Dermis blood vessel endothelial cell (primary cell): ENCODE results near the gene RFTN1. TPM values are rescaled to one million over a fixed set of nuclear protein-coding genes. Genes with fewer than 3 reads are reported as not detected.

Source experiments
- DNase-seq: peaks from one replicate; pipeline ENCODE4 v3.0.0; 2010
- total RNA-seq: library from RNA; depleted of rRNA; stranded (reverse); fragments of >200 nt; gene quantifications from 2 replicates; pipeline ENCODE4 v1.2.3, GENCODE V29; 2014

The RFTN1 gene
- total RNA-seq, 1 donor from 2014 or later: 47.8 TPM

GRCh38 chr3:16350597-16351318 is 162.7 kb downstream of the RFTN1 start:
- DNase-seq: no peak

GRCh38 chr3:16349986-16350596 is 163.4 kb downstream of the RFTN1 start:
- peak; percentile 11 for DNase-seq

GRCh38 chr3:16347548-16347947 is 166.0 kb downstream of the RFTN1 start:
- no peak for DNase-seq

GRCh38 chr3:16346413-16347081 is 167.0 kb downstream of the RFTN1 start:
- DNase-seq: no peak

- DNase-seq: no peak
These were observed 170.4 kb downstream of the RFTN1 start for GRCh38 chr3:16343101-16343500.

GRCh38 chr3:16338999-16339398 is 174.5 kb downstream of the RFTN1 start:
- peak; percentile 53 for DNase-seq

- DNase-seq: no peak
These were observed 175.5 kb downstream of the RFTN1 start for GRCh38 chr3:16337856-16338540.

- DNase-seq: no peak
These were observed 176.7 kb downstream of the RFTN1 start for GRCh38 chr3:16336825-16337224.

- DNase-seq: no peak
These were observed 177.5 kb downstream of the RFTN1 start for GRCh38 chr3:16335772-16336645.

- DNase-seq: no peak
These were observed 178.2 kb downstream of the RFTN1 start for GRCh38 chr3:16335333-16335732.

GRCh38 chr3:16334909-16335308 is 178.6 kb downstream of the RFTN1 start:
- peak; percentile 51 for DNase-seq

GRCh38 chr3:16332904-16333426 is 180.5 kb downstream of the RFTN1 start:
- no peak for DNase-seq

GRCh38 chr3:16331319-16331883 is 182.1 kb downstream of the RFTN1 start:
- no peak for DNase-seq

GRCh38 chr3:16330351-16330750 is 183.1 kb downstream of the RFTN1 start:
- no peak for DNase-seq

GRCh38 chr3:16329826-16330129 is 183.7 kb downstream of the RFTN1 start:
- DNase-seq: no peak

GRCh38 chr3:16329036-16329825 is 184.3 kb downstream of the RFTN1 start:
- no peak for DNase-seq

- no peak for DNase-seq
These were observed 185.4 kb downstream of the RFTN1 start for GRCh38 chr3:16328124-16328523.

GRCh38 chr3:16326724-16327349 is 186.7 kb downstream of the RFTN1 start:
- DNase-seq: no peak

GRCh38 chr3:16325850-16326249 is 187.6 kb downstream of the RFTN1 start:
- DNase-seq: no peak

- DNase-seq: no peak
These were observed 189.8 kb downstream of the RFTN1 start for GRCh38 chr3:16323737-16324136.

- no peak for DNase-seq
These were observed 191.3 kb downstream of the RFTN1 start for GRCh38 chr3:16322189-16322588.
